Stomach (tissue), 19 donors: Measurements from ENCODE around the gene RBP4. TPM values are rescaled to one million over a fixed set of nuclear protein-coding genes. Genes with fewer than 3 reads are reported as not detected.

Source experiments
- DNase-seq, 2 donors: peaks; one replicate each; pipeline versions ENCODE4 v3.0.0 to v3.0.0-alpha.2; 2013 to 2019
- H3K27ac ChIP-seq, 5 donors: fragments of 200-600 bp in 4 of 5; sonication (generic) in 4 of 5; one replicate each; pipeline ENCODE4 v1.5.1; 2013 to 2019; ENCODE audit warnings: mild to moderate bottlenecking in 1 of 5, moderate library complexity in 1 of 5
- H3K27me3 ChIP-seq, 3 donors: fragments of 200-600 bp; sonication (generic); one replicate each; pipeline ENCODE4 v1.5.1; 2017 to 2019; ENCODE audit warnings: mixed run types in 1 of 3
- H3K36me3 ChIP-seq, 4 donors: fragments of 200-600 bp; sonication (generic); 1 replicate in 3 of 4; 2 replicates in 1 of 4; pipeline ENCODE4 v1.5.1; 2016 to 2019
- H3K4me1 ChIP-seq, 4 donors: fragments of 200-600 bp; sonication (generic); one replicate each; pipeline ENCODE4 v1.5.1; 2016 to 2019
- H3K4me3 ChIP-seq, 4 donors: fragments of 200-600 bp; sonication (generic) in 3 of 4; one replicate each; pipeline ENCODE4 v1.5.1; 2016 to 2019; ENCODE audit warnings: mild to moderate bottlenecking in 1 of 4
- H3K9me3 ChIP-seq, 4 donors: fragments of 200-600 bp; sonication (generic); one replicate each; pipeline ENCODE4 v1.5.1; 2016 to 2019
- CTCF ChIP-seq, 7 experiments: fragments of 450-650 bp in 4 of 7; fragments of 200-600 bp in 3 of 7; sonication (generic) in 3 of 7; IDR thresholded peaks; one replicate each; pipeline ENCODE4 v1.5.1; 2016 to 2019; ENCODE audit warnings: antibody characterized with exemption in 7 of 7, control low read depth in 2 of 7, mild to moderate bottlenecking in 1 of 7
- EP300 ChIP-seq: sonication (generic); formaldehyde crosslinking; IDR thresholded peaks from one replicate; pipeline ENCODE4 v1.6.1; 2017; ENCODE audit warnings: antibody characterized with exemption
- POLR2A ChIP-seq, 4 donors: fragments of 450-650 bp; IDR thresholded peaks; one replicate each; pipeline ENCODE4 v1.6.1; 2016; ENCODE audit warnings: antibody characterized with exemption in 4 of 4, control low read depth in 2 of 4, mild to moderate bottlenecking in 1 of 4, moderate library complexity in 1 of 4
- POLR2AphosphoS5 ChIP-seq, 3 donors: sonication (generic); formaldehyde crosslinking; IDR thresholded peaks; one replicate each; pipeline ENCODE4 v1.6.1; 2016; ENCODE audit warnings: antibody characterized with exemption in 3 of 3
- WGBS, 5 donors: extraction: QIAGEN DNeasy Blood & Tissue Kit in 3 of 5; methylation state at CpG; one replicate each; pipeline versions ENCODE4 v1.1.5 to v1.1.7; 2013 to 2018; 5-methylcytosine and 5-hydroxymethylcytosine counted together
- intact Hi-C: fragments of 100-400 bp; cut with DNase I; formaldehyde crosslinking; loops from one replicate; pipeline ENCODE4 v1.15.1; 2023; ENCODE audit warnings: low total_unique reads
- long read RNA-seq, 10 donors: transcript quantifications; one replicate each; lab custom pipeline, GENCODE V29; 2026
- polyA plus RNA-seq, 3 donors: library from polyadenylated mRNA; stranded (reverse); fragments of 200-250 nt; gene quantifications; one replicate each; pipeline ENCODE4 v1.2.3, GENCODE V29; 2013
- total RNA-seq, 5 donors: library from RNA; depleted of rRNA; stranded (reverse); fragments of >200 nt; gene quantifications; one replicate each; pipeline versions ENCODE4 v1.1.0 to v1.2.3, GENCODE V29; 2014 to 2016
- donor health status: healthy with polysubstance abuse.
- donor health status: Bipolar disorder and iron deficiency.
- donor health status: healthy.

The RBP4 gene
- total RNA-seq (under 1 TPM in 3 of 5 donors, not detected in 2; 0.58 to 0.92 (median 0.72) TPM), polyA plus RNA-seq (10 to 100 TPM in 1 of 3 donors, 1 to 10 TPM in 2; 1.2 to 20.5 (median 6.2) TPM)
- long read RNA-seq, donor 1, partial matches to known transcripts, result 0 of 3 reads
- long read RNA-seq, donor 1, other reads (novel, unspliced or antisense), result 0 of 3 reads
- long read RNA-seq, donor 2, transcript RBP4-201 (6 exons, 1,068 nt), result major isoform, 6 of 7 reads
- long read RNA-seq, donor 2, partial matches to known transcripts, result 0 of 7 reads
- long read RNA-seq, donor 2, other reads (novel, unspliced or antisense), result 0 of 7 reads
- long read RNA-seq, donor 3, partial matches to known transcripts, result 0 of 2 reads
- long read RNA-seq, donor 3, other reads (novel, unspliced or antisense), result 0 of 2 reads
- long read RNA-seq, donor 4, result 0 reads
- long read RNA-seq, donor 5, result 0 reads
- long read RNA-seq, donor 6, result 0 reads
- long read RNA-seq, donor 7, partial matches to known transcripts, result 0 of 4 reads
- long read RNA-seq, donor 7, other reads (novel, unspliced or antisense), result 0 of 4 reads
- long read RNA-seq, donor 8, result 0 reads
- long read RNA-seq, donor 9, partial matches to known transcripts, result 0 of 3 reads
- long read RNA-seq, donor 9, other reads (novel, unspliced or antisense), result 0 of 3 reads
- long read RNA-seq, donor 10, partial matches to known transcripts, result 0 of 4 reads
- long read RNA-seq, donor 10, other reads (novel, unspliced or antisense), result 0 of 4 reads

DNA sequence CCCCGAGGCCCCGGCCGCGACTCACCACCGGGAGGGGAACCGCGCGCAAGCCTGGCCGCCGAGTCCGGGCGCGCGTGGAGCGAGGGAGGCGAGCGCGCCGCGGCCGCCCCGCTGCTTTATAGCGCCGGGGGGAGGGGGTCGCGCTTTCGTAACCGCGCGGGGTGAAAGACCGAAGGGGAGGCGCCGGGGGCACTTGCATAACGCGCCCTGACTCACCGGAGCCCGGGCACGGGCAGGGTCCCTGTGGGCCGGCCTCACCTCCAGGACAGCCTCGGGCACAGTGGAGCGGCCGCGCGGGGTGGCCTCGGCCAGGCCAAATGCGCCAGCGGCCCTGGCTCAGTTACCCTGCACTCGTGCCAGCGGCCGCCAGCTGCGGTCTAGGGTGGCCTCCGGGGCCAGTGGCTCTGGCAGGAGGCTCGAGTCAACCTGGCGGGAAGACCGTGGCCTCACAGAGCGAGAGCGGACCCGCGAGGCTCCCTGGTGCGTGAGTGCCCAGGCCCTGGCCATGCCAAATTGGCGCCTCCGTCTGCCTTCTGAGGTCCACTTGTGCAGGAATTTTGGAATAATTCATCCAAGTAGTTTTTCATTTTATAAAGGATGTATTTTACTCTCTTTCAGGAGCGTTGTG is at the start of gene RBP4:
RBP4 (minus strand) TSS at position 90 of the 628 bp plus-strand sequence. CDS start 207 bp downstream, outside the sequence.
- H3K36me3 ChIP-seq, result no peaks in the 10 kb centered on the region
- no peak for TF ChIP-seq EP300
- no peak for TF ChIP-seq CTCF (IDR thresholded peaks at IDR 0.05)
- TF ChIP-seq POLR2A (IDR thresholded peaks at IDR 0.05), result no peak
- H3K9me3 ChIP-seq, result no peaks in the 10 kb centered on the region
- H3K27ac ChIP-seq, result peak within 1 kb of the TSS in 1 of 5 donors; percentile 1
- H3K4me3 ChIP-seq, result peak within 1 kb of the TSS; percentile 41 to 58 (median 44)
- H3K4me1 ChIP-seq, result peaks cover 12 to 20% (median 17%) of the 10 kb centered on the region in 4 donors
- H3K27me3 ChIP-seq, result peaks cover 0 to 61% (median 26%) of the 10 kb centered on the region in 3 donors
- intact Hi-C loops, result no loop called here
- peak in 1 of 2 donors; percentile 49 for DNase-seq
- WGBS, 5 donors, result 1 to 9% (median 1%) methylated on average over 11 to 63 of the region's 63 CpGs

- Histone ChIP-seq H3K27ac (no peak overlapping the region), H3K4me3 (no peak overlapping the region), H3K9me3 (peaks cover 0 to 5% (median 0%) of the 10 kb centered on the region in 4 donors), H3K4me1 (no peaks in the 10 kb centered on the region), H3K36me3 (no peaks in the 10 kb centered on the region), H3K27me3 (no peaks in the 10 kb centered on the region)
- TF ChIP-seq CTCF (IDR thresholded peaks at IDR 0.05) (no peak), POLR2AphosphoS5 (IDR thresholded peaks at IDR 0.05) (no peak), POLR2A (IDR thresholded peaks at IDR 0.05) (no peak), EP300 (no peak)
- 85 to 91% (median 88%) methylated on average over 7 of the region's 7 CpGs for WGBS, 5 donors
- no peak for DNase-seq
- intact Hi-C loops, result no loop called here
Observed at GRCh38 chr10:93639791-93640190, 38.8 kb upstream of the RBP4 start.

GRCh38 chr10:93630625-93631557 is 29.9 kb upstream of the RBP4 start:
- TF ChIP-seq EP300 (no peak), POLR2A (IDR thresholded peaks at IDR 0.05) (no peak), CTCF (IDR thresholded peaks at IDR 0.05) (no peak), POLR2AphosphoS5 (IDR thresholded peaks at IDR 0.05) (no peak)
- Histone ChIP-seq H3K27me3 (peaks cover 0 to 11% (median 0%) of the 10 kb centered on the region in 3 donors), H3K27ac (no peak overlapping the region), H3K4me3 (no peak overlapping the region), H3K4me1 (no peaks in the 10 kb centered on the region), H3K36me3 (no peaks in the 10 kb centered on the region), H3K9me3 (no peaks in the 10 kb centered on the region)
- WGBS, 5 donors, result 74 to 82% (median 78%) methylated on average over 15 of the region's 15 CpGs
- intact Hi-C loops, result no loop called here
- DNase-seq, result peak in 1 of 2 donors; percentile 34
